GM18868 (cell line): ENCODE data around the gene TMEM95.

ENCODE experiments used
- ATAC-seq: cut with Tn5 transposase; IDR thresholded peaks from one replicate; pipeline ENCODE4 v1.9.1; 2021; ENCODE audit warnings: mild to moderate bottlenecking, moderate library complexity; ENCODE audit not compliant: unreplicated experiment

TMEM95 gene

GRCh38 chr17:7355053-7355452 is at the start of gene TMEM95:
TSS of gene TMEM95 (plus strand) at chr17:7355156. CDS start at chr17:7355205, 49 bp downstream.
- ATAC-seq = no peak

- peak; percentile 72 for ATAC-seq
These were observed 47.9 kb upstream of the TMEM95 start, which contains the start of gene EIF5A for GRCh38 chr17:7306911-7307685. TSS of gene EIF5A (plus strand) at chr17:7307628. CDS start at chr17:7309636, 2,008 bp downstream.

- ATAC-seq = no peak
These were observed 47.0 kb upstream of the TMEM95 start for GRCh38 chr17:7307686-7308624.

GRCh38 chr17:7308625-7309433 is 46.1 kb upstream of the TMEM95 start:
- no peak for ATAC-seq

GRCh38 chr17:7309628-7310027 is 45.3 kb upstream of the TMEM95 start:
- no peak for ATAC-seq

- no peak for ATAC-seq
These were observed 43.7 kb upstream of the TMEM95 start for GRCh38 chr17:7311110-7311705.

- no peak for ATAC-seq
These were observed 42.4 kb upstream of the TMEM95 start for GRCh38 chr17:7312432-7313087.

- ATAC-seq = no peak
These were observed 41.7 kb upstream of the TMEM95 start for GRCh38 chr17:7313088-7313889.

GRCh38 chr17:7313890-7314718 is 40.9 kb upstream of the TMEM95 start:
- ATAC-seq = no peak

GRCh38 chr17:7314719-7315569 is 40.0 kb upstream of the TMEM95 start, which contains the start of gene GPS2:
TSS of gene GPS2 (minus strand) at chr17:7315360. CDS start at chr17:7315052, 308 bp downstream.
- ATAC-seq = peak; percentile 71

GRCh38 chr17:7315570-7316235 is 39.3 kb upstream of the TMEM95 start:
- no peak for ATAC-seq

- ATAC-seq = no peak
These were observed 37.7 kb upstream of the TMEM95 start for GRCh38 chr17:7317161-7317803.

- no peak for ATAC-seq
These were observed 36.7 kb upstream of the TMEM95 start for GRCh38 chr17:7318121-7318860.

- ATAC-seq = no peak
These were observed 33.5 kb upstream of the TMEM95 start for GRCh38 chr17:7321466-7321865.

GRCh38 chr17:7322520-7323194 is 32.3 kb upstream of the TMEM95 start:
- ATAC-seq = no peak
